HG03378 (cell line): ENCODE data around the gene MTA1.

ENCODE experiments used
- ATAC-seq: cut with Tn5 transposase; IDR thresholded peaks from one replicate; pipeline ENCODE4 v1.9.1; 2021; ENCODE audit warnings: mild to moderate bottlenecking, moderate library complexity; ENCODE audit not compliant: unreplicated experiment

Gene MTA1

DNA sequence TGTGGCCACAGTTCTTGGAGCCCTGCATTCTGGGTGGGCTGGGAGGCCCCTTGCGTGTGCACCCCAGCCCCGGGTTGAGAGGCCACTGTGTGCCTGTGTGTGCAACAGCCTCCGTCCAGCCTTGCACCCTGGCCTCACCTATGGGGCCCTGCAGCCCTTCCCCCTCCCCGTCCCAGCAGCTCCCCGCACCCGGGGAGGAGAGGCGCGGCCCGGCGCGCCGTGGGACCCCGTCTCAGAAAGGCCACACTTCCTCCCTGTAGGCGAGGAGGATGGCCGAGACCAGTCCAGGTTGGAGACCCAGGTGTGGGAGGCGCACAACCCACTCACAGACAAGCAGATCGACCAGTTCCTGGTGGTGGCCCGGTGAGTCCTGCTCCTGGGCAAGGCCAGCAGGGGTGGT lies 38.4 kb downstream of the MTA1 start:
- ATAC-seq = no peak

DNA sequence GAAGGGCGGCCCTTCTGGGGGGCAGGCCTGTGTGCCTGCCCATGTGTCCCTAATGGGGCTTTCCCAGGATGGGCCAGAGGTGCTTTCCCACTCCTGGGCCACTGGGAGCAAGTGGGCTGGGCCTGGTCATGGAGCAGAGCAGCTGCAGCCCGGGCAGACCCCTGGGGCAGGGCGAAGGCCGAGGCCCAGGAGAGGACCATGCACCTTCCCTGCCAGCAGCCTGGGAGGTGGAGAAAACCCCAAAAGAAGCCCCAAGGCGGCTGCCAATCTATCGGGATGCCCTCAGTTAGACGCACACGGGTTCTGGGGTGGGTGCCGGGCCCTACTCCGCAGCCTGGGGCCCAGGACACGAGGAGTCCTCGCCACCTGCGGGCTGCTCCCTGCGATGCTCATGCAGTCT lies 38.9 kb downstream of the MTA1 start:
- no peak for ATAC-seq

- ATAC-seq = no peak
Measured at GRCh38 chr14:105460116-105460515, 40.5 kb downstream of the MTA1 start.

GRCh38 chr14:105460616-105461015 lies 41.0 kb downstream of the MTA1 start:
- ATAC-seq = no peak

GRCh38 chr14:105461903-105462302 lies 42.3 kb downstream of the MTA1 start:
- ATAC-seq = no peak

DNA sequence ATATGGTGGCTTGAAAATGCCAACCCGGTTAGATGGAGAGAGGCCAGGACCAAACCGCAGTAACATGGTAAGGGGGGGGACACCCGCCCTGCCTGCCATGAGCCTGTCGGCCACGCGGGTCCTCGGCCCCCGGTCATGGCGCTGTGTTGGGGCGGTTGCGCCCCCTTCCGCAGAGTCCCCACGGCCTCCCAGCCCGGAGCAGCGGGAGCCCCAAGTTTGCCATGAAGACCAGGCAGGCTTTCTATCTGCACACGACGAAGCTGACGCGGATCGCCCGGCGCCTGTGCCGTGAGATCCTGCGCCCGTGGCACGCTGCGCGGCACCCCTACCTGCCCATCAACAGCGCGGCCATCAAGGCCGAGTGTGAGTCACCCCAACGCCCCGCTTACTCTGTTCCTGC lies 44.9 kb downstream of the MTA1 start:
- no peak for ATAC-seq

DNA sequence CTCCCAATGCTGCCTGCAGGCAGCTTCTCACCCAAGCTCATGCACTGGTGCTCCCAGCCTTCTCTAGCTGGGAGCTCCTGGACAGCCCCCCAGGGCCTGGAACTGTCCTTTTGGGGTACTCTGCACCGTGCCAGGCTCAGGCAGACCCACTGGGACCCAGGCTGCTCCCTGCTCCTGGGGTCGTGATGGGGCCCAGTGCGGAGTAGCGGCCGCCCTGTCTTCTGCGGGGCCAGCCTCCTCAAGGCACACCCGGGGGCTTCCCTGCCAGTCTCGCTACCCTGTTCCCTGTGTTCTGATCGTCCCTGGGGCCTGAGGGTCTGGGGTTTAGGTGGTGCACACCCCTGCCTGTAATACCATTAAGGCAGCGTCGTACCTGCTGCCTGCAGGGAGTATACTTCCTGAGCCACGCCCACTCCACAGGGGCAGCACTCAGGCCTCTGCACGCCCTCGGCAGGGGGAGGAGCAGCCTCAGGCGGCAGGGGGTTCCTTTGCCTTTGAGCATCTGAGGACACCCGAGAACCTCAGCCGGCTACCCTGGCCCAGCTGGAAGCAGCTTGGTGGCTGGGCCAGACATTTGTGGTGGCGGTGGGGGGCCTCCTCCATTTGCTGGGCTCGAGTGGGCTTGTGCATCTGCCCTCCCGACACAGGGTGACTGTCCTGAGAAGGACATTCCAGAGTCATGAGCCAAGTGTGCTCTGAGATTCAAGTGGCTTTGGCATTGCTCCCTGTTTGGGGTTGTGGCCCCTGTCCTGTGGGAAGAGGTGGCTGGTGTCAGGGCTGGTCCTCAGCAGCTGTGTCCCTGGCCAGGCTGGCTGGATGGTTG lies 45.8 kb downstream of the MTA1 start:
- ATAC-seq = no peak

DNA sequence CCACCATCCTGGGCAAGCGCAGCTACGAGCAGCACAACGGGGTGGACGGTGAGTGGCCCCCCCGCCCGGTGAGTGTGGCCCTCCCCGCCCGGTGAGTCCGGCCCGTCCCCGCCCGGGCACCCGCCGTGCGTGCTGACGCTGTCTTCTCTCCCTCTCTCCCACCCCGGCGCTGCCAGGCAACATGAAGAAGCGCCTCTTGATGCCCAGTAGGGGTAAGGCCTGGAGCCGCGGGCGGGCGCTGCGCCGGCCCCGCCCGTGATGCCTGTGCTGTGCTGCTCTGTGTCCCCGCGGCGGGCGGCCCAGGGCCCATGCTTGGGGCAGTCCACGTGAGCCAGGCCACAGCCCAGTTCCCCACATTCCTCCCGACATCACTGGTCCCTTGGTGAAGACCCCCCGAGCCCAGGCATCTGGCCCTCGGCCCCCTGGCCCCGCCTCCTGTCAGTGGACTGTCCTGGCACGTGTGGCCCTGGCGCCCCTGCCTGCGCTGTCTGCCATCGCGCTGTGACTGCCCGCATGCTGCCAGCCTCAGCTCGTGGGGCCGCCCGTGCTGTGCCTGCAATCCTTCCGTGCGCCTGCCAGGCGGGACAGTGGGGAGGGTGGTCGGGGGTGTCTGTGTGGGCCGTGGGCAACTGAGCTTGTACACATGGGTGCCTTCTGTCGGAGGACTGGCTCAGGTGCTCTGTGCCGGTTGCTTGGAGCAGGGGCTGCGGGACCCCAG lies 47.1 kb downstream of the MTA1 start:
- no peak for ATAC-seq

DNA sequence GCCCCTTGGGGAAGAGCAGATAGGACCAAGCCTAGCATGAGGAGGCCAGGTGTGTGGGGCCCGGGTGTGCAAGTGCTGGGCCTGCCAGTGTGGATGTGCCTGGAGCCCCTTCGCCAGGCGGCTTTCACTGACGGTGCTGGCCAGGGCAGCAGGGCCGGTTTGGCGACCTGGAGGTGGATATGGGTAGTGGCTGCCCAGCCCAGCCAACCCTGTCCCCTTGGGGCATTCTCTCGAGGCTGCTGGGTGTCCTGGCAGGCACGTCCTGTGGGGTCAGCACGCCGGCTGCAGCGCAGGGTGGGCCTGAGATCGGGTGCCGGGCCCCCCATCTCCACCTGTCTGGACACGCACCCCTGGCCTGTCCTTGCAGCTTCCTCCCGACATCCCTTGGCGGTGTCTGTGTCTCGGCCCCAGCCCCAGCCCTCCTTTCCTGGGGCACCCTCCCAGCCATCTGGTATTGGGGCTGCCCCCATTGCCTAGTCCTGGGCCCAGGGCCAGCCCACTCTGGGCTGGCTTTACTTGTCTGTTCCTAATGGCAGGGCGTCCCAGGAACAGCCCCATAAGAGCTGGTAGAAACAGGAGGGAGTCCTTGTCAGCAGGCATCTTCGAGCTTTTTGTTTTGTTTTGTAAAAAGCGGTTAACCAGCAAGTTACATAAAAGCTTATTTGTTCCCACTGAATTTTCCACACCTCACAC lies 47.8 kb downstream of the MTA1 start:
- no peak for ATAC-seq

DNA sequence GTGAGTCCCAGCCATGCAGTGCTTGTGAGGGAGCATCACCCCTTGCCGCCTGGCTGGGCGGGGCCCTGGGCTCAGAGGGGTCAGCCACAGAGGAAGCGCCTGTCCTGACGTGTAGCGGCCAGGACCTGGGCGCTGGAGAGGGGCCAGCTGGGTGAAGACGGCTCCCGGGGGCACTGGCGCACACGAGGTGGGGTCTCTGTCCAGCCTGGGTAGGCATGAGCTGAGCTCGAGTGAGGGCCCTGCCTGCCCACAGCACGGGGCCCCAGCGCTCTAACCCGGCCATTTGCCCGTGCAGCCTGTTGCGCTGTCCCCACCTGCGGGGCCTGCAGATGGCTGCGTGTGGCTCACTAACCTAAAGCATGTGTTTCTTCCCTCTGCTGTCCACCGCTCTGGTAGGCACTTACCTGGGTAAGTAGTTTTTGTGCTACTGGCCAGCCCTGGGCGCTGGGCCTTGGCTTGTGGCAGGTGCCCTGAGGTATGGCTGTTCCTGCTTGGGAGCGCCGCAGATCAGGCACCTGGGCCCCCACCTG lies 48.4 kb downstream of the MTA1 start:
- ATAC-seq = no peak

GRCh38 chr14:105468621-105469241 lies 49.1 kb downstream of the MTA1 start:
- no peak for ATAC-seq

GRCh38 chr14:105469456-105470349 lies 50.1 kb downstream of the MTA1 start:
- no peak for ATAC-seq

- no peak for ATAC-seq
Measured at GRCh38 chr14:105470350-105471296, 51.0 kb downstream of the MTA1 start.

- ATAC-seq = no peak
Measured at GRCh38 chr14:105471297-105471821, 51.7 kb downstream of the MTA1 start.

- no peak for ATAC-seq
Measured at GRCh38 chr14:105471823-105472485, 52.3 kb downstream of the MTA1 start.

- no peak for ATAC-seq
Measured at GRCh38 chr14:105472486-105472991, 52.9 kb downstream of the MTA1 start.

- ATAC-seq = no peak
Measured at GRCh38 chr14:105473033-105473676, 53.5 kb downstream of the MTA1 start.
